ENCODE measurements around the gene DNA2.

GRCh38 chr10:68406111-68406814, 65.5 kb downstream of the DNA2 start:
- TF ChIP-seq POLR2A (IDR thresholded peaks at IDR 0.05; ENCODE audit: low read length), result no peak
- TF ChIP-seq GATA1 (IDR thresholded peaks at IDR 0.05; ENCODE audit: low read depth, low read length), result no peak

Measured in erythroblast (primary cell).